Esophagus squamous epithelium (tissue), 5 donors: Measurements from ENCODE around the gene KSR1. TPM values are rescaled to one million over a fixed set of nuclear protein-coding genes. Genes with fewer than 3 reads are reported as not detected.
"Not testable (repeated sequence)": the region's sequence is repeated elsewhere in the genome, so short reads cannot be mapped to it uniquely, and the experiment has no call there.

Experiments used
- DNase-seq: peaks from one replicate; lab custom pipeline; 2025; lab: John Stamatoyannopoulos, UW
- H3K27ac ChIP-seq, 4 donors: fragments of 200-600 bp; sonication (generic); one replicate each; pipeline ENCODE4 v1.5.1; 2016 to 2019; ENCODE audit warnings: mild to moderate bottlenecking in 1 of 4
- H3K27me3 ChIP-seq, 4 donors: fragments of 200-600 bp; sonication (generic); 1 replicate in 3 of 4; 2 replicates in 1 of 4; pipeline versions ENCODE4 v1.5.1 to v1.6.0; 2017 to 2021; ENCODE audit warnings: antibody characterized with exemption in 1 of 4
- H3K36me3 ChIP-seq, 3 donors: fragments of 200-600 bp; sonication (generic); one replicate each; pipeline ENCODE4 v1.5.1; 2016 to 2019
- H3K4me1 ChIP-seq, 3 donors: fragments of 200-600 bp; sonication (generic); one replicate each; pipeline ENCODE4 v1.5.1; 2017 to 2019
- H3K4me3 ChIP-seq, 4 donors: fragments of 200-600 bp; sonication (generic); 1 replicate in 3 of 4; 2 replicates in 1 of 4; pipeline ENCODE4 v1.5.1; 2016 to 2019; ENCODE audit warnings: mild to moderate bottlenecking in 2 of 4, moderate library complexity in 1 of 4
- H3K9me3 ChIP-seq, 3 donors: fragments of 200-600 bp; sonication (generic); one replicate each; pipeline ENCODE4 v1.5.1; 2016 to 2019
- POLR2A ChIP-seq, 4 donors: fragments of 450-650 bp; IDR thresholded peaks; one replicate each; pipeline ENCODE4 v1.6.1; 2017; ENCODE audit warnings: antibody characterized with exemption in 4 of 4, mild to moderate bottlenecking in 4 of 4, moderate library complexity in 3 of 4
- WGBS, 2 donors: methylation state at CpG; one replicate each; pipeline ENCODE4 v1.1.5; 2018; 5-methylcytosine and 5-hydroxymethylcytosine counted together
- intact Hi-C: fragments of 100-400 bp; cut with DNase I; formaldehyde crosslinking; loops from one replicate; pipeline ENCODE4 v1.15.0; 2022
- total RNA-seq, 4 donors: library from RNA; depleted of rRNA; stranded (reverse); fragments of >200 nt; gene quantifications; one replicate each; pipeline ENCODE4 v1.1.0, GENCODE V29; 2016
- TF ChIP-seq, protein P1 (sequence below), 6 experiments: fragments of 450-650 bp in 4 of 6; fragments of 200-600 bp in 2 of 6; sonication (generic) in 2 of 6; IDR thresholded peaks; one replicate each; pipeline ENCODE4 v1.5.1; 2016 to 2019; ENCODE audit warnings: antibody characterized with exemption in 6 of 6, mild to moderate bottlenecking in 4 of 6, moderate library complexity in 4 of 6
- donor health status: DM: yes; HTN: yes; CAD: no.

Gene KSR1
- total RNA-seq, 4 donors from 2014 or later, result 22.3 to 32.4 (median 31.0) TPM

DNA sequence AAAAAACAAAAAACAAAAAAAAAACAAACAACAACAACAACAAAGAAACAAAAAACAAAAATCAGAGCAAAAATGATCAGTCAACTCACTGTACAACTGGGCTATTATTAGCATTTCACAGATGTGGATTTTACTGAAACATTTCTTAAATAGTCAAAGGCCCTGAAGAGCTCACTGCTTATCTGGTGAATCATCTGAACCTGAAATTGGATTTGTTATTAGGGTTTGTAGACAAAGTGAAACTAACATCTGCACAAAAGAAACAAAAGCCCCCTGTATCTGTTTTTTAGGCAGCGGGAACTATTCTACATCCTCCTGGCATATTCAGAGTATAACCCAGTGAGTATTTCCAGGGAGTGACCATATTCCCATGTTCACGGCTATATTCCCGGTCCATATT is 32.6 kb upstream of the KSR1 start:
- Histone ChIP-seq H3K4me1 (no peaks in the 10 kb centered on the region), H3K36me3 (no peaks in the 10 kb centered on the region), H3K27ac (no peak overlapping the region), H3K27me3 (no peaks in the 10 kb centered on the region), H3K9me3 (no peaks in the 10 kb centered on the region), H3K4me3 (no peak overlapping the region)
- intact Hi-C loops, result no loop called here
- WGBS, 2 donors, result 78 to 85% methylated on average over 3 of the region's 3 CpGs
- no peak for DNase-seq
- no peak for TF ChIP-seq POLR2A (IDR thresholded peaks at IDR 0.05)
- TF ChIP-seq, protein P1, sequence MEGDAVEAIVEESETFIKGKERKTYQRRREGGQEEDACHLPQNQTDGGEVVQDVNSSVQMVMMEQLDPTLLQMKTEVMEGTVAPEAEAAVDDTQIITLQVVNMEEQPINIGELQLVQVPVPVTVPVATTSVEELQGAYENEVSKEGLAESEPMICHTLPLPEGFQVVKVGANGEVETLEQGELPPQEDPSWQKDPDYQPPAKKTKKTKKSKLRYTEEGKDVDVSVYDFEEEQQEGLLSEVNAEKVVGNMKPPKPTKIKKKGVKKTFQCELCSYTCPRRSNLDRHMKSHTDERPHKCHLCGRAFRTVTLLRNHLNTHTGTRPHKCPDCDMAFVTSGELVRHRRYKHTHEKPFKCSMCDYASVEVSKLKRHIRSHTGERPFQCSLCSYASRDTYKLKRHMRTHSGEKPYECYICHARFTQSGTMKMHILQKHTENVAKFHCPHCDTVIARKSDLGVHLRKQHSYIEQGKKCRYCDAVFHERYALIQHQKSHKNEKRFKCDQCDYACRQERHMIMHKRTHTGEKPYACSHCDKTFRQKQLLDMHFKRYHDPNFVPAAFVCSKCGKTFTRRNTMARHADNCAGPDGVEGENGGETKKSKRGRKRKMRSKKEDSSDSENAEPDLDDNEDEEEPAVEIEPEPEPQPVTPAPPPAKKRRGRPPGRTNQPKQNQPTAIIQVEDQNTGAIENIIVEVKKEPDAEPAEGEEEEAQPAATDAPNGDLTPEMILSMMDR (IDR thresholded peaks at IDR 0.05), result no peak

DNA sequence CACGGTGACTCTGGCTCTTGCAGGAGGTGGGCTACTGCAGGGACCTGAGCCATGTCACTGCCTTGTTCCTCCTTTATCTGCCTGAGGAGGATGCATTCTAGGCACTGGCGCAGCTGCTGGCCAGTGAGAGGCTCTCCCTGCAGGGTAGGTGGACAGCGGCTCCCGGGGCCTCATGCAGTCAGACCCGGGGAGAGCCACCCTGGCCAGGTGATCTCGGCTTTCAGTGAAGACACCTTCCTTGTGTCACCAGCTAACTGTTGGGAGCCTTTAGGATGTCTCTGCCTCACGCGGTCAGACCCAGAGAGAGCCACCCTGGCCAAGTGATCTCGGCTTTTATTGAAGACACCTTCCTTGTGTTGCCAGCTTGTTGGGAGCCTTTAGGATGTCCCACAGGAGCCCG is 31.7 kb upstream of the KSR1 start:
- Histone ChIP-seq H3K27ac (no peak overlapping the region), H3K9me3 (no peaks in the 10 kb centered on the region), H3K4me1 (no peaks in the 10 kb centered on the region), H3K36me3 (no peaks in the 10 kb centered on the region), H3K27me3 (no peaks in the 10 kb centered on the region), H3K4me3 (no peak overlapping the region)
- intact Hi-C loops, result no loop called here
- DNase-seq, result no peak
- TF ChIP-seq, protein P1 (IDR thresholded peaks at IDR 0.05), result no peak
- no peak for TF ChIP-seq POLR2A (IDR thresholded peaks at IDR 0.05)
- 63% methylated on average over 5 of the region's 10 CpGs; no CpG with 5 or more reads in 1 of the 2 donors for WGBS, 2 donors

DNA sequence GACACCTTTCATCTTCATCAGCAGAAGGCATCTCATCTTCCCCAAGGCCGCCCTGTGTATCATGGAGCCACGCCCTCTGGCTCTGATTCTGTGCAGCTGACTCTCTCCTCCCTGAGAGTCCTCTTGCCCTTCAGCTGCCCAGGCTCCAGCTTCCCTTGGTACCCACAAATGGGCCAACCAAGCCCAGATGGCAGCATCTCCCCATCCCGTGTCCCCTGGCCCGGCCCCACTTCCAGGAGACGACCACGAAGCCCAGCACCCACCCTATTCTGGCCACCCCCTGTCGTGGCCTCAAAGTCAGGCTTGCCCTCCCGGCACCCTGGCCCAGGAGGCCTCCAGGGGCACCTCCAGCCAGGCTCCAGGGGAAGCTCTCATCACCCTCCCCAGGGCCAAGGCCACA is 31.3 kb upstream of the KSR1 start:
- Histone ChIP-seq H3K27me3 (no peaks in the 10 kb centered on the region), H3K4me3 (no peak overlapping the region), H3K36me3 (no peaks in the 10 kb centered on the region), H3K4me1 (no peaks in the 10 kb centered on the region), H3K27ac (no peak overlapping the region), H3K9me3 (no peaks in the 10 kb centered on the region)
- 88% methylated on average over 2 of the region's 8 CpGs; no CpG with 5 or more reads in 1 of the 2 donors for WGBS, 2 donors
- DNase-seq, result no peak
- intact Hi-C loops, result no loop called here
- TF ChIP-seq, protein P1 (IDR thresholded peaks at IDR 0.05), result no peak
- TF ChIP-seq POLR2A (IDR thresholded peaks at IDR 0.05), result no peak

DNA sequence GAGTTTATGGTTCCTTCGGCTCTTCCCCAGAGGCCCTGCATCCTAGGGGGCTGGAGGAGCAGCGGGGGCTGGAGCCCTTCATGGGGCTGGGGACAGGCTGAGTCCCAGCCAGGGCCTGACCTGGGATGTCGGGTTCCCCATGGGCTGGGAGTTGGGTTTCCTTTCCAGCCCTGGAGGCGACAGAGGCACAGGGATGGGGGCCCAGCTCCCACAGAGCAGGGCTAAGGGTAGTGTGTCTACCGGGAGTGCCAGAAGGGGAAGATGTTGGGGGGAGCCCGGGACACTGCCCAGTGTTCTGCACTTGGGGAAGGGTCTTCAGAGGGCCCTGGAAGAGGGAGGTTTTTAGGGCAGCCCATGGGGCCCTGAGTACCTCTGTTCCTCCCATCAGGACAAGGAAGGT is 30.7 kb upstream of the KSR1 start:
- H3K4me1 ChIP-seq, DNase-seq, H3K27me3 ChIP-seq, H3K9me3 ChIP-seq, H3K36me3 ChIP-seq, H3K4me3 ChIP-seq, H3K27ac ChIP-seq, intact Hi-C loops: not testable (repeated sequence)
- WGBS, 2 donors, result 75% methylated on average over 2 of the region's 6 CpGs; no CpG with 5 or more reads in 1 of the 2 donors

DNA sequence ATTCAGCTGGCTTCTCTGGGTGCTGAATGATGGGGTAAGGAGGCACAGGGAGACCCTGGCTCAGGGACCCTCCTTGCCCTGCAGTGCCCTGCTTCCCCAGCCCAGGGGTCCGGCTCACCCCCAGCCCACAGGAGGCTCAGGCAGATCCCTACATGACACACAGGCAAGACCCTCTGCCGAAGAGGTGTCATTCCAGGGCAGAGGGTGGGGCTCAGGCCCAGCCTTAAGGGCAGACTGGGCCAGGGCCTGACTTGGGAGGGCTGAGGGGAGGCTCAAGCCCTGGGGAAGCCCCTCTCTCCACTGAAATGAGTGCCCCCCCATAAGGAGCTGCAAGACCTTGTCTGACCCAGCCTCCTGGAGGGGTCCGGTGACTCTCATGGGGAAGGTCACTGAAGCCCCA is 30.3 kb upstream of the KSR1 start:
- intact Hi-C loops, result no loop called here

DNA sequence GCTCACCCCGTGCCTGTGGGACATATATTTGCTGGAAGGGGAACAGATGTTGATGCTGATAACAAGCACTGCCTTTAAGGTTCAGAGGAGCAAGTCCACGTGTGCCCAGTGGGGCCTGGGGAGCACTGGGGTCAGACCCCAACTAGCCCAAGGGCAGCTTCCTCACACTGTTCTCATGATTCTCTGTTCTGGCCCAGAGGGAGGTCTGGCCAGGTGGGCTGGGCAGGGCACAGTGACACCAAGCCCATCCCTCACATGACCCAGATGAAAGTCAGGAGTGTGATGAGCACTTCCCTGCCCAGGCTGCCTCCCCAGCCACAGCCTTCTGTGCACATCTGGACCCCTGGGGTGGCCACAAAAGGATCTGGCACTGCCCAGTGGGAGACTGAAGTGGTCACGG is 29.8 kb upstream of the KSR1 start:
- H3K27ac ChIP-seq, H3K4me3 ChIP-seq, H3K36me3 ChIP-seq, H3K27me3 ChIP-seq, H3K4me1 ChIP-seq, intact Hi-C loops, H3K9me3 ChIP-seq, DNase-seq: not testable (repeated sequence)
- WGBS, 2 donors, result no CpG with 5 or more reads among the region's 3 CpGs

More for the DNA sequence above, 30.3 kb upstream of the KSR1 start:
- no peaks in the 10 kb centered on the region for H3K36me3 ChIP-seq
- no peak overlapping the region for H3K27ac ChIP-seq
- no peaks in the 10 kb centered on the region for H3K9me3 ChIP-seq
- no peak for TF ChIP-seq POLR2A (IDR thresholded peaks at IDR 0.05)
- TF ChIP-seq, protein P1 (IDR thresholded peaks at IDR 0.05), result no peak
- no CpG with 5 or more reads among the region's 3 CpGs for WGBS, 2 donors
- no peak for DNase-seq
- no peaks in the 10 kb centered on the region for H3K4me1 ChIP-seq
- H3K4me3 ChIP-seq, result no peak overlapping the region
- H3K27me3 ChIP-seq, result no peaks in the 10 kb centered on the region

DNA sequence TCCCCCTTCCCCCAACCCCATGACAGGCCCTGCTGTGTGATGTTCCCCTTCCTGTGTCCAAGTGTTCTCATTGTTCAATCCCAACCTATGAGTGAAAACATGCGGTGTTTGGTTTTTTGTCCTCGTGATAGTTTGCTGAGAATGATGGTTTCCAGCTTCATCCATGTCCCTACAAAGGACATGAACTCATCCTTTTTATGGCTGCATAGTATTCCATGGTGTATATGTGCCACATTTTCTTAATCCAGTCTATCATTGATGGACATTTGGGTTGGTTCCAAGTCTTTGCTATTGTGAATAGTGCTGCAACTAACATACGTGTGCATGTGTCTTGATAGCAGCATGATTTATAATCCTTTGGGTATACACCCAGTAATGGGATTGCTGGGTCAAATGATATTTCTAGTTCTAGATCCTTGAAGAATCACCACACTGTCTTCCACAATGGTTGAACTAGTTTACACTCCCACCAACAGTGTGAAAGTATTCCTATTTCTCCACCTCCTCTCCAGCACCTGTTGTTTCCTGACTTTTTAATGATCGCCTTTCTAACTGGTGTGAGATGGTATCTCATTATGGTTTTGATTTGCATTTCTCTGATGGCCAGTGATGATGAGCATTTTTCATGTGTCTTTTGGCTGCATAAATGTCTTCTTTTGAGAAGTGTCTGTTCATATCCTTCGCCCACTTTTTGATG is 28.9 kb upstream of the KSR1 start:
- H3K4me1 ChIP-seq, DNase-seq, H3K4me3 ChIP-seq, H3K27ac ChIP-seq, intact Hi-C loops, H3K9me3 ChIP-seq, H3K36me3 ChIP-seq, H3K27me3 ChIP-seq: not testable (repeated sequence)
- WGBS, 2 donors, result 84 to 90% methylated on average over 5 of the region's 5 CpGs
